AG20443 (cell line): Measurements from ENCODE around the gene TMEM89.
A peak's percentile ranks its signal among the peaks of the same experiment; 100 is the strongest.

ENCODE experiments used
- DNase-seq: peaks from one replicate; pipeline ENCODE4 v3.0.0; 2012; ENCODE audit warnings: low spot score, mixed read lengths

Gene TMEM89, protein sequence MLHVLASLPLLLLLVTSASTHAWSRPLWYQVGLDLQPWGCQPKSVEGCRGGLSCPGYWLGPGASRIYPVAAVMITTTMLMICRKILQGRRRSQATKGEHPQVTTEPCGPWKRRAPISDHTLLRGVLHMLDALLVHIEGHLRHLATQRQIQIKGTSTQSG

DNA sequence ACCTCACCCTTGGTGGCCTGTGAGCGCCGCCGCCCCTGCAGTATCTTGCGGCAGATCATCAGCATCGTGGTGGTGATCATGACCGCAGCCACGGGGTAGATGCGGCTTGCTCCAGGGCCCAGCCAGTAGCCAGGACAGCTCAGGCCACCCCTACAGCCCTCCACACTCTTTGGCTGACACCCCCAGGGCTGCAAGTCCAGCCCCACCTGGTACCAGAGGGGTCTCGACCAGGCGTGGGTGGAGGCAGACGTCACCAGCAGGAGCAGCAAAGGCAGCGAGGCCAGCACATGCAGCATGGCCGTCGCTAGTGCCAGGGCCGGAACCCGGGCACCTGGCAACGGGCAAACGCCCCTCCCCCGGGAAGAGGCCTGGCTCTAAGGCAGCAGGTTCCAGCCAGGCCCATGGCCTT is at the start of gene TMEM89:
TSS of gene TMEM89 (minus strand) at position 309 of the 409 bp plus-strand sequence. CDS start at position 296, 13 bp downstream.
- DNase-seq = no peak

DNA sequence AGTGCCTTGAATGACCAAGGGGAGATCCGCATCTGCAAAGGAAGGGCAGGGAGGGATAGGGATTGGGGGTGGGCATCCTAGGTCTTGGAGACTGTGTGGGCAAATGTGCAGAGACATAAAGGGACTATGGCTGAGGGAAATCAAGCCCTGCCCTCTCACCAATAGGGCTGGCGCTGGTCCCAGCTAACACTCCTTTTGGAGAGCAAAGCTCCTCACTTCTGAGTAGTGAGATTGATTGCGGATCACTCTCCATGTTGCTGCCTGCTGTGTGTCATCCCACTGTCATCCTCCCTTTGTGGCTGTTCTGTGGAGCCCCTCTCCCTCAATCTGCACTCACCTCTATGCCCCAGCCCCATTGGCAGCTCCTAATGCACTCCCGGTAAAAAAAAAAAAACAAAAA is 43.4 kb upstream of the TMEM89 start:
- no peak for DNase-seq

DNA sequence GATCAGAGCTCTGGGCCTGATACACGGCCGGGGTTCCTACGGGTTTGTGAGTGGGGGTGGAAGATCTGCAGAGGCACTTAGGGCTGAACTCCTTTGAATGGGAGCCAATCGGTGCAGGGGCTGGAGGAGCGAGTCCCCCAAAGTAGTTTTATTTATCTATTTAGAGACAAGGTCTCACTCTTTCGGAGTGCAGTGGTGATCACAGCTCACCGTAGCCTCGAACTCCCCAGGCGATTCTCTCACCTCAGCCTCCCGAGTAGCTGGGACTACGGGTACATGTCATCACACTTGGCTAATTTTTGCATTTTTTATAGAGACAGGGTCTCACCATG is 42.7 kb upstream of the TMEM89 start:
- DNase-seq = no peak

DNA sequence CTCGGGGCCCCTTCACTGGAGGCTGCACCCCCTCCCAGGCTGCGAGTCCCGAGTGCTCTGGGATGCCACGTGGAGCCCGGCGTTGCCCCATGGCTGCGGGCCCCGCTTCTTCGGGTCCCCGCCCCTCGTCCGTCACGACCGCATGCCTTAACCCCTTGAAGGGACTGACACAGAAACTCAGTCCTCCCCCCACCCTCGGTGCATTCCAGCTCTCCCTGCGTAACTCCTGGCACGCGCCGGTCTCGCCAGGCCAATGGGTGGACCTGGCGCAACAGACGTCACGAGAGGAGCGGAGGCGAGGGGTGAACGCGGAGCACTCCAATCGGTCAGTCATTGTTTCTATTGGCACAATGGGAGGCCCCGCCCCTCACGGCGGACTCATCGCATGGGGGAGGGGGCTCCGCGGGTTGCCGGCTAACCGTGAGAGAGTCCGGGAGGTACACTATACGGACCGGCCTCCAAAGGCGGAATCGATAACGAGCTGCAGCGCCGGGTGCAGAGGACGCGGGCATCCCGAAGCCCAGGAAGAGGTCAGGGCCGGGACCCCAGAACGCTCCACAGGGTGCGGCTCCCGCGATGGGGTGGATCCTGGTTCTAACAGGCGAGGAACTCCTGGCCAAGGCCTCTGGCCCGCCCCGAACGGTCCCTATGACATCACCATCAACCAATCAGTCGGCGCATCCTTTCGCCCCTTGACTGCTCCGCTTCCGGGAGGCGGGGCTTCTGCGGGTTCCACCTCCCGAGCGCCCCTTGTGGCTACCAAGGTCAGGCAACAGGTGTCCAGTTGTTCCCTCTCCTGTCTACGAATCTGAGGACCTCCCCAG is 42.1 kb upstream of the TMEM89 start:
- DNase-seq = peak; percentile 99

DNA sequence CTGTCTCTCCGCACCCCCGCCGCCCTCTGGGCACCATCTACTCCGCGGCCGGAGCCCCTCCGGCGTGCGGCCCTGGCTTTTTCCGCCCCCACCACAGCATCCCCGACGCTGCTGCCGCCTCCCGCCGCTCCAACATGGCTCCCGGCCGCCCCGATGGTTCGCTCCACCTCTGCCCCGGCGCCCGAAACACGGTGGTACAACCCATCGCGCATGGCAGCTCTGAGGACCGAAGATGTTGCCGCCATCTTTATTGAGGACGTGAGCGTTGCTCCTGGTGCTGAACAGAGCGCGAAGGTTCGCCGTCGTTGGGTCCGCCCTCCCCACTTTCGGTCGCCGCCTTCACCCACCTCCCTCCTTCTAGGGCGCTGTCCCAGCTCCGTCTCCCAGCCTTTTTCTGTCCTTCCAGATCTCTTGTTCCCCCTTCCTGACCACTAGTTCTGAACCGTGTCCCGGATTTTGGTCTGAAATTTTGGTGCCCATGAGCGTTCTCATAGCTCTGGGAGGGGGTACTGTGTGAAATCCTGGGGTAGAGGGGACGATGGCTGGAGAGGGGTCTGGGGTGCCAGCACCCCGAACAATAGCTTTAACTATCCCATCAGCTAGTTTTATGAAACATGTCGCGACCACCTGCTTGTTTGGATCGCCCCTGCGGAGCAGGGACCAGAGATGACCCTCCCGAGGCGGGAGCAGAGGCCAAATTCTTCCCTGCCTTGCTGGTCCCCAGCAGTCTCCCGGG is 41.4 kb upstream of the TMEM89 start, which contains the start of gene CELSR3:
TSS of gene CELSR3 (minus strand) at position 134 of the 736 bp plus-strand sequence. CDS start 252 bp downstream, outside the sequence.
- DNase-seq = peak; percentile 88

DNA sequence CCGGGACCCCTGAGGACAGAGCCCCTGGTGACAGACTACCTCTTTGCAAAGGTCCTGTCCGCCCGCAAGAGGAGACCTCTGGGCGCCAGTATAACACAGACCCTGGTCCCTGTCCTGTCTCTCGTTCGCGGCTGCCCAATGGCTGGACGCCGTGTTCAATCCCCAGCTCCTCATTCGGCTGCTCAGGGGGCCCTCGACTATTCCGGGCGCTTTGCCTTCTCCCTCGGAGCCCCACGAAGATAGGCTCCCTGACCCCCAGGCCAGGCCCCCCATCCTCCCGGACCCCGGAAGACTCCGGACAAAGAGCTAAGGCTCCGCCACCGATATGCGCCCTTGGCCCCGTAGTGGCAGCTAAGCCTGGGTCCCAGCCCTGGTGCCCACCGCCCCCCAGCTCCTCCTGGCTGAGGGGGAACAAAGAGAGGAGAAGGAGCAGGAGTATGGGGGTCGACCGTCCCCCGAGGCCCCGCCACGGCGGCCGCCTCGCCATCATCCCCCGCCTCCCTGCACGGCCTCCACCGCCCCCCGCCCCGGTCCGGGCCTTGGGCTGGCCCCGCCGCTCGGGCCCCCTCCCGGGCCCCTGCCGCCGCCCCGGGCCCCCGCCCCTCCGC is 40.7 kb upstream of the TMEM89 start:
- no peak for DNase-seq

DNA sequence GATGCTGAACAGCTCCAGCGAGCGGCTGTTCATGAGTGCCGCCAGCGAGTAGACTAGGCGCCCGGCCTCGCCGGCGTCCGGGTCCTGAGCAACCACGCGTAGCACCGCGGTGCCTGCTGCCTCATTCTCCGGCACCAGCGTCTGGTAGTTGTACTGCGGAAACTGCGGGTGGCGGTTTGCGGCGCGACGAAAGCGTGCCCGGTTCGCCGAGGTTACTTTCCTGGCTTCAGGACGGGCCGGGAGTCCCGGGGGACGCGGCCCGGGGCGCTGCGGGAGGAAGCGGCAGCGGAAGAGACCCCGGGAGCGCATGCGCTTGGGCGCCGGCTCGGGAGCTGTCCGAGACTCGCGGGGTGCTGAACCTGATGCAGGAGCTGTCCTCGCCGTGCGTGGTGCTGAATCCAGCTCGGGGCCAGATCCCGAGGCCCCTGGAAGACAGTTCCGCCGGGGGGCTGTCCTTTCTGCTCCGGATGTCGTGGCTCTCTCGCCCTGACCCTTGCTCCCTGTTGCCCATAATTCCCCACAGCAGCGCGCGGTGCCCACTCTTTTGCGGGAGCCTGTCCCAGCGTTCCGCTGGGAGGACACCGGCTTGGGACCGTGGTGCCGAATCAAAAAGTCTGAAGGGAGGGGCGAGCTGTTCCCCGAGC is 40.1 kb upstream of the TMEM89 start:
- peak; percentile 93 for DNase-seq

DNA sequence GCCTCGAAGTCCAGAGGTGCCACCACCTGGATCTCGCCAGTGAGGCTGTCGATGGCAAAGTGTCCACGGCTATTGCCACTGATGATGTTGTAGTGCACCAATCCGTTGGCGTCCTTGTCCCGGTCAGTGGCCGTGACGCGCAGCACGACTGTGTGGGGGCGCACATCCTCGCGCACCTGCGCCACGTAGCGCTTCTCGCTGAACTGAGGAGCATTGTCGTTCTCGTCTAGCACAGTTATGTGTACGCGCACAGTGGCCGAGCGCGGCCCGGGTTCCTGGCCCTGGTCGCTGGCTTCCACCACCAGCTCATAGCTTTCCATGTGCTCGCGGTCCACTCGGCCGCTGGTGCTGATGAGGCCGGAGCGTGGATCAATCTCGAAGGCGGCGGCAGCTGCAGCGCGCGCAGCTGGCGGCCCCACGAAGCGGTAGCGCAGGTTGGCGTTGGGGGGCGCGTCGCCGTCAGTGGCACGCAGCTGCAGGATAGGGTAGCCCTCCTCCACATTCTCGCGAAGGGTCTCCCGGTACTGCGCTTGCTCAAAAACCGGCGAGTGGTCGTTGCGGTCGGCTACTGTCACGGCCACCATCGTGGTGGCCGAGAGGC is 39.3 kb upstream of the TMEM89 start:
- DNase-seq = no peak

DNA sequence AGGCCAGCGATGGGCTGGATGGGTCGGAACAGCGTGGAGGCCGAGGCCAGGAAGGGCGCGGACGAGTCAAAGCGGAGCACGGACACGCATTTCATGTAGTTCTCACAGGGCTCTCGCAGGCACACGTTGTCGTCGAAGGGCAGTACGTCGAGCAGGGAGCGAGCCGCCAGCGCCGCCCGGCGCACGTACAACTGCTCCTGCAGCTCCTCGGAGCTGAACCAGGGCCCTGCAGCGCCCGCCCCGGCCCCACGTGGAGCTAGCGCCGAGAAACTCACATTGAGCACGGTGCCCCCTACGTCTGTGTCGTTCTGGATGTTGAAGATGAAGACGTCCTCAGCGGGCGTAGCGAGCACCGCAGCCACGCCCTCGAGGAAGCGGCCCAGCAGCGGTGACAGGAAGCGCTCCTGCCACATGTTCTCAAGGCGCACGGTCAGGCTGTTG is 35.3 kb upstream of the TMEM89 start:
- no peak for DNase-seq

DNA sequence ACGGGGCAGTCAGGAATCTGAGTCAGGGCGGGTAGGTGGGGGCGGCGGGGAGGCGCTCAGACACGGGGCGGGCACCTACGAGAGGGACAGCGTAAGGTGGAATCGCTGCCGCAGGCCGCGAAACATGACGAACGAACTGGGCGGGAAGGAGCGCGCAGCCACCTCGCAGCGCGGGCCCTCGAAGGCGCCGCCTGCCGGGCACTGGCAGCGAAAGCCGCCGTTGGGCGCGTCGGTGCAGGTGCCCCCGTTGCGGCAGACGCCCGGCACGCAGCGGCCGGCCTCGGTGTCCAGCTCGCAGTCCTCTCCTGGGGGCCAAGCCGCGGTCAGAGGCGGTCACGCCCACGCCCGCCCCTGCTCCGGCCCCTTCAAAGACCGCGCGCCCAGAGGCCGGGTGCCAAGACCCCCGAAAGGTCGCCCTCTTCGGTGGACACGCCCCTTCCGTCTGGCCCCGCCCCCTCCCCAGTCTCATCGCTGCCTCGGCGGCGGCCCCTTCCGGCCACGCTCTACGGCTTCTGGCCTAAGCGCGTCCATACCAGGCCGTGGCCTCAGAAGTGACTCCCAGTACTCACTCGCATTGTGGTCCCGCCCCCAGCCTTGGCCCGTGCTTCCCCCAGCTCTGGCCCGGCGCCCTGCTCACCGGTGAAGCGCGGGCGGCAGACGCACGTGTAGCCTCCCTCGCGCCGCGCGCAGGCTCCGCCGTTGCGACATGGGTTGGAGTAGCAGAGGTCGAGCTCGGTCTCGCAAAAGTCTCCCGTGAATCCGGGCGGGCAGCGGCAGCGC is 34.7 kb upstream of the TMEM89 start:
- DNase-seq = peak; percentile 91

DNA sequence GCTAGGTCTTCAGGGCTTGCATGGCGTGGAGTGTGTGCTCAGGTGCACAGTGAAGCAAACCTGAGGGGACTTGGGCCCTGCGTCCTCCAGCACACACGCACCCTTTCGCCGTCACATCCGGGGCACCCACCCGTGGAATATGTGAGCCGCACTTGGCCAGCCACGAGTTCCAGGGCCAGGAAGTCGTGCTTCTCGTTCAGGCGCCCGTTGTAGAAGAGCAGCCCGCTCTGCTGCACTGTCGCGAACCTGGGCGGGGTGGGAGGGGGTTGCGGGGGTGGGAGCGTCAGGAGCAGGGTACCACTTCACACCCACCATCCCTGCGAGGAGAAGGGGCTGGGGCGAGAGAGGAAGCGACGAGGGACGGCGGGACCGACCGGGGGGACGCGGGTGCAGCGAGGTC is 34.0 kb upstream of the TMEM89 start:
- peak; percentile 27 for DNase-seq

DNA sequence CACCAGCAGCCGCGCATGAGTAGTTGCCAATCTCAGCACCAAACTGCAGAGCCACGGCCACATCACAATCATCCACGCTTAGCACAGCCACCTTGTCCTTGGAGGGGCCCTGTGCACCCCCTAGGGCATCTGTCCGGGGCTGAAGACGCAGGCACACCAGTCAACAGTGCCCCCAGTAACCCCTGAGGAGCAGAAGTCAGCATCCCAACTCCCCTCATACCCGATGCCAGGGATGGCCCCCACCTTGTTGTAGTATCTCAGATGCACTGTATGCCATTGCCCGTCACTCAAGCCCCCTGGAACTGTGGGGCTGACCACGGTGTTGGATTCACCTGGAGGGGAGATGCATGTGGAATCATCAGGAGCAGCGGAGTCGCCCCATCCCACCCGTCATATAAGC is 33.5 kb upstream of the TMEM89 start:
- no peak for DNase-seq

DNA sequence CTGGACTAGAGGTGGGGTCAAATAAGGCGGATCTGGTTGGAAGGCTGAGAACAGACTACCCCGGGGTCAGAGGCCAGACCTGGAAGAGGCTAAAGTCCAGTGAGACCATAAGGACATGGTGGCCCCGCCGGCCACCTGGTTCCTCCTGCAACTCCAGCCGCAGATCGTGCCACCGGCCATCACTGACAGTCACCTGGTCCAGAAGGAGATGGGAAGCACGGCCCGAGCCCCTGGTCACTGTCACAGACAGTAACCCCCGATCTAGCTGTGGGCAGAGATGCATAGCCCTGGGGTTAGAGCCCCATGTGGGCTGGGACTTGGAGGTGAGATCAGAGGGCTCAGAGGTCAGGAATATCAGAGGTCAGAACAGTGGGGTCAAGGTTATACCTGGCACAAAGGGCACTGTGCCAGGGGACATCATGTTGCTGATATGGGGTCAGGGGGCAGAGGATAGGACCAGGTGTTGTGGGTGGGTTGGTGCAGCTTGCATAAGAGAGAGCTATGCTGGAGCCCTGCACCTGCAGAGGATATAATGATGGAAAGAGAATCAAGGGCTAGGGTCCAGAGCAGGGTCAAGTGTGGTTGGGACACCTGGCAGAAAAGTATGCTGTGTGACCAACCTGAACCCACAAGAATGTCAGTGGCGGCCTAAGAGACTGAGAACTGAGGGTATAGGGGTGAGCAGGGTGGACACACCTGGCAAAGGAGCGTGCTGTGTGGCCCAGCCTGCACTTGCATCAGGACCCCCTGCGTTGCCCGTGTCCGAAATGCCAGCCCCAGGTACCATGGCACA is 31.6 kb upstream of the TMEM89 start:
- DNase-seq = no peak

DNA sequence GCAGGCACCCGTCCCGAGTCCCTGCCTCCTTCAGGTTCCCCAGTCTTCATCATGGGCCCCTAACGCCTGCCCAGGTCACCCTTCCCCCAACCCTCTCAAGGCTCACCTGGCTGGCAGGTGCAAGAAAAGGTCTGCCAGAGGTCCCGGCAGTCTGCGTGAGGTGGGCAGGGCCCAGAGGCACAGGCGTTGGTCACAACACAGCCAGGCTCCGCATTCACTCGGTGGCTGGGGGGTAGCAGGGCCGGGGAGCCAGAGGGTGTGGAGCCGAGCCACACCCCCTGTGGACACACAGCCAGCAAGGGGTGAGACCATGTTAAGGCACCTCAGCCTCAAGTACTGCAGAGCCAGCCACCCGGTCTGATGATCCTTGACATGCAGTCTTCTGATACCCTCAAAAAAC is 30.2 kb upstream of the TMEM89 start:
- DNase-seq = no peak

DNA sequence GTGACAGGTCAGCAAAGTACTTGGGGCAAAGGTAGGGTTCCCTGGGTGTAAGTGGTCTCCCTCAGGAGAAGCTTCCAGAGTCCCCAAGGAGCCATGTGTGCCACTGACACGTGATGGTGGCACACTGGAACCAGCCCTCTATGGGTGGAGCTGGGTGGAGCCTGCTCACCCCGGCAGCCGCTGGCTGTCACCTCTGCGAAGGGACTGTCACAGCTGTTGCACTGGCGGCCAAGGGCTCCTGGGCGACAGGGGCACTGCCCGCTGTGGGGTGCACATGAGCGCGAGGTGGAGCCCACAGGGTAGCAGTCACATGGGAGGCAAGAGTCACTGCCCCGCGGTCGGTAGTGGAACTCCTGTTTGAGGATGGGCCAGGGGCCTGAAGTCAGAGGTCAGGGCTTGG is 29.2 kb upstream of the TMEM89 start:
- no peak for DNase-seq

DNA sequence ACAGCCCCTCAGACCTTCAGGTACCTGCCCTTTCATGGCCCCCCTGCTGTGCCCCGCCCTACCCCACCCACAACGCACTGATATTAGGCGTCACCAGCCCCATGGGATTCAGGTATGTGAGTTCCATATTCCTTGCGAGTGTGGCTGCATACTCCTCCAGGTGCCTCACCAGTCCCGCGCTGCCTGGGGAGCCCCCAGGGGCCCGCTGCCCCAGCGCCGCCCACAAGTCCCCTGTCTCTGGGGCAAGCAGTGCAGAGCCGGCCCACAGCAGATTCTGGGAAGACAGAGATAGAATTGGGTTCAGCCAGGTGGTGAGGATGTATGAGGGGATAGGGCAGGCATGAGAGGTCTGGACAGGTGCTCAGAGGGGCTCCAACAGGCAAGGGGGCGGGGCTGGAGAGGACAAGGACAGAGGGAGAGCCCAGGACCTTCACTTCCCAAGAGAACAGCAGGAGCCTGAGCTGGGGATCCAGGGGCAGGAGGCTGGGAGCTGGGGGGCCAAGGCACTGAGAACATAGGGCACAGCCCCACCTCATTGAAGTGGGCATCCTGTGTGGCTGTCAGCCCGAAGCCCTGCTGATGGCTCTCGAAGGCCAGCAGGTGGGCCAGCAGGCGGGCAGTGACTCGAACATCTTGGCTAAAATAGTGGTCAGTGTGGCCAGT is 26.8 kb upstream of the TMEM89 start:
- no peak for DNase-seq

DNA sequence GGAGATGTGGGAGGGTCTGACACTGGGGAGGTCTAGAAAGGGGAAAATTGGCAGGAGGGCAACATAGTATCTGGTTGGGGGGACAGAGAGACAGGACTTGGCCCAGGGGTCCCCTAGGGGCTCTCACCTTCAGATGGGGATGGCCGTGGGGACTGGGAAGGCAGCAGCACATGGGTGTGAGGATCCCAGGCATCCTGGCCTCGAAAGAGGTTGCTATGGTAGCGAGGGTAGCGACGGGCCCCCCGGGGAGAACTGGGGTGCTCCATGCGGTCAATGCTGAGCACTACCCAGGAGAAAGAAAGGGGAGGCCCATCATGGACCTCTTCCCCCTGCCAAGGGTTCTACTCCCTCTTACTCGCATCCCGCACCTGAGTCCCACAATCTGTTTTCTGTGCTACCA is 26.1 kb upstream of the TMEM89 start:
- DNase-seq = no peak

DNA sequence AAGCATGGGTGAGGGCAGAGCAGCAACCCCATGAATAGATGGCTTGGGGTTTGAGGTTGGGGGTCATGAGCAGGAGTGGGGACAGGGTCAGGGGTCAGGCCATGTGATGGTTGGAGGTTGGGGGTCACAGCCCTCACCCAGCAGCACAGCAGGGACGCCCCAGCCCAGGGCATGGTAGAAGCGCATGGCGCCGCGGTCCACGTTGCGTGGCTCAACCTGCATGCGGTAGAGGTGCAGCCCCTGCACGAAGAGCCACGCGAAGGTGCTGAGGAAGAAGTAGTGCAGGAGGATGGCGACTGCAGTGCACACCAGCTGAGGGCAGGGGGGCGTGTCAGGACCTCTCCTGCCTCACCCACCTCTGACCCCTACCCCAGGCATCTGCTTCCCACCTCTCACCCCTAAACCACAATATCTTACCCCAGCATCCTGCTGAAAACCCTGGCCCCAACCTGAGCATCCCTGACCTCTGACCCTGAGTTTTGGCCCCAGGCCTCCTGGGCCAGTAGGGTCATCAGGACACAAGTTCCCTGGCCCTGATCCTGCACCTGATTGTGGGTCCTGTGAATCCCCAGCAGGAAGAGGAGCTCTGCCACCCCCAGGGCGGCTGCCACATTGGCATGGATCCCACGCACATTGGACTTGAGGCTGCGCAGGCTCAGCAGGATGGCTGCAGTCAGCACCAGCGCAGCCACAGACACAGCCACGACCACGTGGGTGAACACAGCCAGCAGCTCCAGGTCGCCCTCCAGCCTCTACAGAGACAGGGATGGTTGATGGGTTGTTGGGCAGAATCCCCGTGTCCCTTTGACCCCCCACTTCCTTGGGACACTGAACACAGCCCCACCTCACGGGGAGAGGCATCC is 23.6 kb upstream of the TMEM89 start:
- no peak for DNase-seq
